Stimulated activated CD4-positive, alpha-beta T cell treated with anti-CD3 and anti-CD28 coated beads, Interleukin-4, amount 100 ng/mL, for 1 hour (primary cell): ENCODE measurements around the gene MAML3.

Source experiments
- DNase-seq: peaks from one replicate; pipeline ENCODE4 v3.0.0-alpha.2; 2020

MAML3 gene

DNA sequence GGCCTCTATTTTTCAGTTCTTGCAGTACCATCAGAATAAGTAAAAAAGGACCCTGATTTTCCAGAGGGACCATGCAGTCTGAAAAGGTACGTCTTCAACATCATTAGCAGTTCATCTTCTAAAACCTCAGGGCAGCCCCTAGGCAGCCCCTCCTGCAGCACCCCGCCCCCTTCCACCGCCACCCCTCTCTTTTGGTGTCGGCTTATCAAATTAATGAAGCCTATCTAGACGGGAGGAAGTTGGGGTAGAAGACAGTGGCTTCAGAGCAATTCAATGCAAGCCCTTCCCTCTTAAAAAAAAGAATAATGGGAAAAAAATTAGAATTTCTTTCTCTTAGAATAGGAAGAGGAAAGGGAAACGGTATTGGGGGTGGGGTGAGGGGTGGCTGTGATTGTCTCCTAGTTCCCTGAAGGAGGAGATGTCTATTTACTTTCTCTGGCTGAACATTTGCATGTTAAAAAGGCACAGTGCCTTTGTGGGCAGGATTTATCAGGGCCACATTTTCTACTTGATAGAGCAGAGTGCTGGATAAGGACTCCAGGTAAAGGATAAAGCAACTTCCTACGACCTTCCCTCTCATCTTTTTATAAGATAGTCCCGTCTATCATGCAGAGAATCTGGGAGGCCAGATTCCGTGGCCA lies 329.0 kb downstream of the MAML3 start:
- DNase-seq, result no peak

- DNase-seq, result no peak
Measured at GRCh38 chr4:139823746-139824145, 330.2 kb downstream of the MAML3 start.

DNA sequence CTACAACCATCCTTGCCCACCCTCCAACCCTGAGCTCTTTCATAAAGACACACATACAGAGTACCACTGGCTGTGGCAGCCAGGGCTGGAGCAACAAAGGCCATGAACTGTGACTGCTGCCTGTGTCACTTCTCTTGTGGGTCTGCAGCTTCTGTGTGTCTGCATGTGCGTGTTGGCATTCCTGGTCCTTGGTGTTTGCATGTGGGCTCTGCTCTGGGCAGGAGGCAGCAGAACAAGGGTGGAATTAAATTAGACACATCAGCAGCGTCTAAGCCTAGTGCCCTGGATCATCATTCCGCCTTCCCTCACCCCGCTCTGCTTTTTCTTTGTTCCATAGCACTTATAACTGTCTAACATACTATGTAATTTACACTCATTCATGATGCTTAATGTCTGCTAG lies 330.6 kb downstream of the MAML3 start:
- no peak for DNase-seq

DNA sequence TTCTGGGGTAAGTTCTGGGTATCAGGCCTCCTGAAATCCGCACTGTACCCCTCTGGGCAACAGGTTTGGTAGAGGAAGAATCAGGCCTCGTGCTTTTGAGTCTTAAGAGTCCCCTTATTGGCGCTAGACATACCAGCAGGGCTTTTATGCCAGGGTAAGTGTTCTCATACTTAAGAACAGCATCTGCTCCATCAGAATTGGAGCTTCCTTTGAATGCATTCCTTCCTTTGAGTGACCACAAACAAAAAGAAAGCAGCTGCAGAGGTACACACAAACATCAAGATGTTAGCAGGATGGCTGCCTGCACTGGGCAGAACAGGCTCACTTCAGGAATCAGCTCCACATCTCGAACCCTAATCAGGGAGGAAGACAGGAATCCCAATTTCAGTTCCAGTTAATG lies 331.6 kb downstream of the MAML3 start:
- no peak for DNase-seq

DNA sequence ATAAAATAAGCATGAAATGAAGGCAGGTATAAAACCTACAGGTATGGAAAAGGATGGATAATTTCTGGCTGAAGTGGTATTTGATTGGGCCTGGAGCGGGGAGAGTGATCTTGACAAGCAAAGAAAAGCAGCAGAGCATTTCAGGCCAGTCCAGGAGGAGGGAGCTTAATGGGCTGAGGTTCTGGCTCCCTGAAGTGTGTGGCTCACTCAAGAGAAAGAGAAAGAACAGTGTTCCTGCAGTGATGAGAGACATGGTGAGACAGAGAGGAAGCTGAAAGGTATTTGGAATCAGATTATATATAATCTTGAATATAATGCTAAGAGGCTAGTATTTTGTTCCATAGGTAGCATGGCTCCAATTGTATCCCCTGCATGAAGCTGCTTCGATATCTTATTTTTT lies 334.9 kb downstream of the MAML3 start:
- DNase-seq, result no peak

GRCh38 chr4:139817657-139818452 lies 336.1 kb downstream of the MAML3 start:
- DNase-seq, result no peak

DNA sequence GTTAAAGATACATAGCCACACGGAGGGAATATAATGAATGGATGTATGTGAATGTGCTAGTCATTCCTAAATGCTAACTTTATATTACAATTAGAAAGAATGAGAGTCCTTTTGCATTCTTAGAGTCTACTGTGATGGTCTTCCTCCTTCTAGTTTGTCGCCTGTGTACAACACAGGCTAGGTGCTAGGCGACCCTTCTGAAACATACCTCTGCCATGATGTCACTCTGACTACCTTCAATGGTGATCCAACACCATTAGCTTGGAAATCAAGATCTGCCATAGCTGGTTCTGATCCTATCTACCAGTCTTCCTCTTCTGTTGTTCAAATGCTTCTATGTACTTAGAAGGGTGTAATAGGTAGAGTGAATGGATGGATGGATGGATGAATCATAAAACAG lies 337.1 kb downstream of the MAML3 start:
- no peak for DNase-seq

GRCh38 chr4:139815778-139816601 lies 338.0 kb downstream of the MAML3 start:
- DNase-seq, result no peak

DNA sequence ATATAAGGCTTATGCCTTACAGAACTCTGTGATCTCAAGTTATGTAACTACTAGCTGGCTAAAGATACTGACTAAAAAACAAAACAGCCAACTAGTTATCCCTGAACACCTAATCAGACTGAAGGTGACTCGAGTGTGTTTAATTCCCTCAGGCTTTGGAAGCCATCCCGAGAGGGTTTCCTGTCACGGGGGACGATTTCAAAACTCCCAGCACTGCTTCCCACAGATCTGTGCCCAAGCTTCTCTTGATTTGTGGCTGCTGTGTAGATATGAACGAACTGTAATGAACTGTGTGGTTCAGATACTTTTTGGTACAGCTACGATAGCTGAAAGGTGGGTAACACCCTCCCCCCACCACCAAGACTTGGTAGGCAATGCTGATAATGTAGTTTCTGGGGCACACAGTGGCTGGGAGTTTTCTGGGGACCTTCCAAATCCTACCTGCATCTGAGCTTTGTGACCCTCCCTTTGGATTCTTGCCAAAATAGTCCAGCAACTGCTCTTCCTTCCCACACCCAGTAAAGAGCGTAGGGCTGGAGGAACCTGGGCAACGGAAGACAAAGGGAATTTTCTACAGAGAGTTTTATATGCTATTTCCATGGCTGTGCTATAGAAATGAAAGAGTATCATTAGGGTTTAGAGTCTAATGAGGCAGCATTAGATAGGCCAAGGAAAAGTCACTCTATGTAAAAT lies 339.5 kb downstream of the MAML3 start:
- DNase-seq, result no peak

DNA sequence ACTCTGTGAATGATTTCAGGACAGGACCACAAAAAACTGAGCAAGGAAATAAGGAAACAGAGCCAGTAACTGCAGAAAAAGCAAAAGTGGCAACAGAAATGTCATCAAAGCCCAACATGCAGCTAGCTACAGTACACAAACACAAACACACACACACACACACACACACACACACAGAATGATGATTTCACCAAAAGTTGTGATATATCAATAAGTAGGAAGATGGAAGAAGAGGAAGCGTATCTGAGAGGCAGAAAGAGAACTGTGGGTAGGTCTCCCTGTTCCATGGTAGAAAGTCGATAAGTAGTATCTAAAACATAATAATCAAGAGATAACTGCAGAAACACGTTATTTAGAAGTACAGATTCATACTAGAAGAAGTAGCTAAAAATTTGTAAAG lies 340.1 kb downstream of the MAML3 start:
- DNase-seq, result no peak

DNA sequence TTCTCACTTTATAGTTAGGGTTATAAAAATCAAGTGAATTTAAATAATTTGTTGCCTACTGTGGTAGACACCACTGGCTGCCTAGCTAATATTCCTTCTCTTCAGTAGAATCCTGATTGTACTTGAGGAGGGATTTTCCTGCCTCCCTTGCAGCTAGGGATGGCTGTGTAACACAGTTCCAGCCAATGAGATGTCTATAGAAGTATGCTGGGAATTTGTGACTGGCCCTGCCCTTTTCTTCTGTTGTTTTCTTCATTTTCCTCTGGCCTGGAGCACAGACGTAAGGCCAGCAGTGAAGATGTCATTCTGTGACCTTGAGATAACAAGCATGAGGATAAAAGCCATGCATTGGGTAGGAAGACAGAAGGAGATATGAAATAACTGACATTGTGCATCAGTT lies 343.3 kb downstream of the MAML3 start:
- no peak for DNase-seq

- DNase-seq, result no peak
Measured at GRCh38 chr4:139809757-139810140, 344.2 kb downstream of the MAML3 start.

DNA sequence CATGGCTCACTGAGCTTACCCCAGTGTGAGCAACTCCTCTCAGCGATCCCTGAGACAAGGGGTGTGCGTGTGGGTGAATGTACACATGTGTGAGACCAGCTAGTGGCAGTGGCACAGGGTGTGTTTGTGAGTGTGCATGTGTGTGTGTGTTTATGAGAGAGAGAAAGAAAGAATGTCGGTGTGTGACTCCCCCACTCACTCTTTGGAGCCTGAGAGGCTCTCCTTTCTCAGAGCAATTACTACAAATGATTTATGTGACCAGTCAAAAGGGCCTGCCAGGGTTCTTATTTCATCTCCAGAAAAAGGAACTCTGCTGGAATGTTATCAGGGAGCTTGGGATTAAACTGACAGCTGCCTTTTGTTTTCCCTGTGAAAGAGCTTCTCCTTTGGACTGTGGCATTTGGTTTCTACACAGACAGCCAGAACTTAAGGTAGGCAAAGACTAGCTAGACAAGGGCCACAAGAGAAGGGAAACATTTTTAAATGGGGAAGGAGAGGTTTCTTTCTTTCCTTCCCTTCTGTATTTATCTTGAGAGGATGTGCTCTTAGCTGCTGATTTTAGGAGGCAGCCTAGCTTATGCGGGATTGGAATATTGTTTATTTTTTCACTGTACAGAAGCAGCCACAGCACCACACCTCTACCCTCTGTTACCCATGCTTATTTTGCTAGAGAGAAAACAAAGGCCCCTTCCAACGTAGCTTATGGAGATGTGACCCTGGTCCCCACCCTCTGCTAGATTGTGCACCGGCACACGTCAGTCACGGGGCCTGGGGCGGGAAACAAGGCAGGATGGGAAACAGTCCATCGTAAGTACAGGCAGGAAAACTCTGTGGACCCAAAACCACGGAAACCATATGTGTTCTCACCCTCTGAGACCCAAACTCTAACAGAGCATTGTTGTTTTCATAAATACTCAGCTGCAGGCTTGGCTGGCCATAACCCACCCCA lies 344.9 kb downstream of the MAML3 start:
- DNase-seq, result no peak

- DNase-seq, result no peak
Measured at GRCh38 chr4:139808381-139808807, 345.6 kb downstream of the MAML3 start.

- no peak for DNase-seq
Measured at GRCh38 chr4:139807483-139807882, 346.5 kb downstream of the MAML3 start.

DNA sequence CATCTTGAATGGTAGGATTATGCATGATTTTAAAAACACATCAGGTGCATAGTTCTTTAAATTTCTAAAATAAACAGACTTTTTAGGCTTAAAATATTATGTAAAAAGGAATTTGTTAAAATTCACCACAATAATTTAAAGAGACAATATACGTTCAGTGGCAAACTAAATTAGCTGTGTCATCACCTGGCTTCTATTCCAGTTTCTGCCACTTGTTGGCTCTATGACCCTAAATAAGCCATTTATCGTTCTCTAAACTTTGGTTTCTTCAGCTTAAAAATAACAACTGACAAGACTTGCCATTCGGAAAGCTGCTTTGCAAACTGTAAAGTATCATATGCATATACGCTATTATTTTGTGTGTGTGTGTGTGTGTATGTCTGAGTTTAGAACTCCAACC lies 347.1 kb downstream of the MAML3 start:
- no peak for DNase-seq

- no peak for DNase-seq
Measured at GRCh38 chr4:139802931-139803330, 351.1 kb downstream of the MAML3 start.

- DNase-seq, result no peak
Measured at GRCh38 chr4:139802488-139802887, 351.5 kb downstream of the MAML3 start.

GRCh38 chr4:139801895-139802294 lies 352.1 kb downstream of the MAML3 start:
- DNase-seq, result no peak

- DNase-seq, result no peak
Measured at GRCh38 chr4:139800082-139800481, 353.9 kb downstream of the MAML3 start.

- no peak for DNase-seq
Measured at GRCh38 chr4:139799615-139800014, 354.4 kb downstream of the MAML3 start.

DNA sequence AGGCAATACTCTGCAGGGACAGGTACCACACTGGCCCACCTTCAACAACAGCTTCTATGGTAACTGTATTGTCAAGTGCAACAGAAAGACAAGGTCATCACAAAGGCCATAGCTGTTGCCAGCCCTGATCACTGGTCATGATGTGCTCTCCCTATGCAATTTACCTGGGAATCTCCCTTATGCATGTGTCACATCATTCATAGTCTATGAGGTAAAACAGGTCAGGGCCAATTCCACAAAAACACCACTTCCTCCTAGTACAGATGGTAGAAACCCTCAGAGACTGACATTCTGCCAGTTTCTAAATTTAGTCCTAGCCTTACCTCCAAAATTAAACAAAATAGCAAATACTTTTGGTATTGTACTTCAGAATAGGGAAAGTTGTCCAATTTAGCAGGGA lies 355.5 kb downstream of the MAML3 start:
- no peak for DNase-seq
